Measurements from ENCODE around the gene FANK1. TPM values are rescaled to one million over a fixed set of nuclear protein-coding genes. Genes with fewer than 3 reads are reported as not detected.
"Not testable (repeated sequence)": the region's sequence is repeated elsewhere in the genome, so short reads cannot be mapped to it uniquely, and the experiment has no call there.

The FANK1 gene
- total RNA-seq, 1 donor from 2014 or later = 12.5 TPM

- Histone ChIP-seq H4K20me1 (ENCODE audit: low read depth) (no peaks in the 10 kb centered on the region), H3F3A (ENCODE audit: low read depth) (no peaks in the 10 kb centered on the region), H3K4me3 (no peak overlapping the region), H3K79me2 (ENCODE audit: low read depth) (no peaks in the 10 kb centered on the region), H3K4me1 (no peaks in the 10 kb centered on the region), H3K4me2 (no peak overlapping the region), H3K36me3 (no peaks in the 10 kb centered on the region), H3K27me3 (no peaks in the 10 kb centered on the region), H3K9ac (no peak overlapping the region), H3K9me3 (ENCODE audit: low read depth) (no peaks in the 10 kb centered on the region), H2AFZ (replicated peaks) (no peak overlapping the region), H3K27ac (no peak overlapping the region)
- Mint-ChIP-seq H3K27me3 (ENCODE audit: insufficient read depth, low read depth) (peaks cover 2% of the 10 kb centered on the region), H3K4me3 (no peak overlapping the region), H3K27ac (no peak overlapping the region), H3K4me1 (no peaks in the 10 kb centered on the region), H3K9me3 (peaks cover 2% of the 10 kb centered on the region), H3K36me3 (peaks cover 2% of the 10 kb centered on the region)
- DNase-seq (ENCODE audit: low spot score) = no peak
- TF ChIP-seq EZH2 (IDR thresholded peaks at IDR 0.05) (no peak), EZH2phosphoT487 (IDR thresholded peaks at IDR 0.05) (no peak)
- TF ChIP-seq, protein P1, sequence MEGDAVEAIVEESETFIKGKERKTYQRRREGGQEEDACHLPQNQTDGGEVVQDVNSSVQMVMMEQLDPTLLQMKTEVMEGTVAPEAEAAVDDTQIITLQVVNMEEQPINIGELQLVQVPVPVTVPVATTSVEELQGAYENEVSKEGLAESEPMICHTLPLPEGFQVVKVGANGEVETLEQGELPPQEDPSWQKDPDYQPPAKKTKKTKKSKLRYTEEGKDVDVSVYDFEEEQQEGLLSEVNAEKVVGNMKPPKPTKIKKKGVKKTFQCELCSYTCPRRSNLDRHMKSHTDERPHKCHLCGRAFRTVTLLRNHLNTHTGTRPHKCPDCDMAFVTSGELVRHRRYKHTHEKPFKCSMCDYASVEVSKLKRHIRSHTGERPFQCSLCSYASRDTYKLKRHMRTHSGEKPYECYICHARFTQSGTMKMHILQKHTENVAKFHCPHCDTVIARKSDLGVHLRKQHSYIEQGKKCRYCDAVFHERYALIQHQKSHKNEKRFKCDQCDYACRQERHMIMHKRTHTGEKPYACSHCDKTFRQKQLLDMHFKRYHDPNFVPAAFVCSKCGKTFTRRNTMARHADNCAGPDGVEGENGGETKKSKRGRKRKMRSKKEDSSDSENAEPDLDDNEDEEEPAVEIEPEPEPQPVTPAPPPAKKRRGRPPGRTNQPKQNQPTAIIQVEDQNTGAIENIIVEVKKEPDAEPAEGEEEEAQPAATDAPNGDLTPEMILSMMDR (IDR thresholded peaks at IDR 0.05) = no peak
These were observed 29.9 kb downstream of the FANK1 start for GRCh38 chr10:125926247-125926646.

DNA sequence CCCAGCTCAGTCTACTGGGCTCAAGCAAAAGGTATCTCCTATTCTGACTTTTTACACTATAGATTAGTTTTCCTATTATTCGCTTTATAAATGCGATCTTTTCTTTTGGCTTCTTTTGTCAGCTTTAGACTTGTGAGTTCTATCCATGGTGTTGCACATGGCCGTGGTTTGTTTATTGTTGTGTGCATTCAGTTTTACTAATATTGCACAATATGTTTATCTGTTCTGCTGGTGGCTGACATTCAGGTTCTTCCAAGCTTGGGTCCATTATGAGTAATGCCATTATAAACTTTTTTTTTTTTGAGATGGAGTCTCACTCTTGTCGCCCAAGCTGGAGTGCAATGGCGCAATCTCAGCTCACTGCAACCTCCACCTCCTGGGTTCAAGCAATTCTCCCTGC lies 30.9 kb downstream of the FANK1 start:
- not testable (repeated sequence) for H3K4me1 Mint-ChIP-seq; H3F3A ChIP-seq (ENCODE audit: low read depth); H4K20me1 ChIP-seq (ENCODE audit: low read depth); H3K9me3 ChIP-seq (ENCODE audit: low read depth); H2AFZ ChIP-seq (replicated peaks); H3K9ac ChIP-seq; H3K4me3 Mint-ChIP-seq; H3K27me3 ChIP-seq; H3K4me1 ChIP-seq; H3K9me3 Mint-ChIP-seq; DNase-seq (ENCODE audit: low spot score); H3K27me3 Mint-ChIP-seq (ENCODE audit: insufficient read depth, low read depth); H3K36me3 Mint-ChIP-seq; H3K4me3 ChIP-seq; H3K27ac ChIP-seq; H3K4me2 ChIP-seq; H3K79me2 ChIP-seq (ENCODE audit: low read depth); H3K36me3 ChIP-seq; H3K27ac Mint-ChIP-seq

DNA sequence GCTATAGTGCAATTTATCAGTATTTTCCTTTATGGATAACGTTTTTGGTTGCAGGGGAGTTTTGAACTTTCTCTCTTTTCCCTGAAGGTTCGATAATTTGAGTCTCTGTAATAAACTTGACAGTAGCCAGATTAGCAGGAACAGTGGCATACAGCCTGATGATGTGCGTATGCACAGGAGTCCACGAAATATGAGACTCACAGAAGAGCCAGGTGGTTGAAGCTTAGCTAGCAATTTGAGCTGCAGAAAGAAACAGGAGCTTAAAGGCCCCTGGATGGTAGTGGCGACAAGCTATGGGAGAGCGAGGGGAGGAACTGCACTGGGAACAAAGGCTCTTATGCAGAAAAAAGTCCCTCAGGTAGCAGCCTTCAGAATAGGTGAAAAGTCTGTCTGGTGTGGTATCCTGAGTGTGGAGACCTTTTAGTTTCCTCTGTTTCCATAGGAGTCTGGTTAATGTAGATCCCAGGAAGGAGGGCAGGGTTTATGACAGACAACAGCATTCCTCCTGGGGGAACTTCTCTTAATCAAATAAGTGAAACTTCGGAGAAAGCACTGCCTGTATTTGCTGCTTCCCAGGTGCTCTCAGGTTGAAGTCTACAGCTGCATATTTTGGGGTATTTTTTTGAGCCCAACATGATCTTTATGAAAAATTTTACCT lies 32.7 kb downstream of the FANK1 start:
- peaks cover 2% of the 10 kb centered on the region for H3K36me3 Mint-ChIP-seq
- no peaks in the 10 kb centered on the region for H3K79me2 ChIP-seq (ENCODE audit: low read depth)
- no peaks in the 10 kb centered on the region for H3K4me1 ChIP-seq
- no peaks in the 10 kb centered on the region for H3K4me1 Mint-ChIP-seq
- H3K4me3 ChIP-seq = no peak overlapping the region
- H3K27me3 Mint-ChIP-seq (ENCODE audit: insufficient read depth, low read depth) = peaks cover 2% of the 10 kb centered on the region
- no peak overlapping the region for H3K27ac ChIP-seq
- peaks cover 2% of the 10 kb centered on the region for H3K9me3 Mint-ChIP-seq
- no peak overlapping the region for H2AFZ ChIP-seq (replicated peaks)
- DNase-seq (ENCODE audit: low spot score) = no peak
- H3K9ac ChIP-seq = no peak overlapping the region
- H3K4me3 Mint-ChIP-seq = no peak overlapping the region
- no peak overlapping the region for H3K4me2 ChIP-seq
- H3F3A ChIP-seq (ENCODE audit: low read depth) = no peaks in the 10 kb centered on the region
- no peaks in the 10 kb centered on the region for H3K9me3 ChIP-seq (ENCODE audit: low read depth)
- TF ChIP-seq EZH2 (IDR thresholded peaks at IDR 0.05) (no peak), EZH2phosphoT487 (IDR thresholded peaks at IDR 0.05) (no peak)
- TF ChIP-seq, protein P1 (IDR thresholded peaks at IDR 0.05) = no peak
- no peaks in the 10 kb centered on the region for H4K20me1 ChIP-seq (ENCODE audit: low read depth)
- H3K36me3 ChIP-seq = no peaks in the 10 kb centered on the region
- no peak overlapping the region for H3K27ac Mint-ChIP-seq
- no peaks in the 10 kb centered on the region for H3K27me3 ChIP-seq

DNA sequence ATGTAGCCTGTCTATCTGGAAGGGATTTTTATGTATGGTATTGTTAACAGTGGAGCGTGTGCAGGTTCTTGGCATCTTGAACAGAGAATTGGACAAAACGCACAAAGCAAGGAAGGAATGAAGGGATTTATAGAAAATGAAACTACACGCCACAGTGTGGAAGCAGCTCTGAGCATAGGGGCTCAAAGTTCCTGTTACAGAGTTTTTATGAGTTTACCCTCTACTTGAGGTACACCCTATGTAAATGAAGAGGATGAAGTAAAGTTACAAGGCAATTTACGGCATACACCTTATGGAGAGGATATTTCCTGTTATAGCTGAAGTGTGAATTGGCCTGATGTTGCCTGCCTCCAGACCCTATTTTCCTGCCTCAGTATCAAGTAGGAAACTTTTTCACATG lies 33.3 kb downstream of the FANK1 start:
- peaks cover 2% of the 10 kb centered on the region for H3K4me1 Mint-ChIP-seq
- Histone ChIP-seq H3K4me3 (no peak overlapping the region), H3K9ac (no peak overlapping the region), H3K79me2 (ENCODE audit: low read depth) (no peaks in the 10 kb centered on the region), H3K27ac (no peak overlapping the region), H3K4me1 (no peaks in the 10 kb centered on the region), H3K36me3 (no peaks in the 10 kb centered on the region), H3K27me3 (no peaks in the 10 kb centered on the region), H4K20me1 (ENCODE audit: low read depth) (no peaks in the 10 kb centered on the region), H3K4me2 (no peak overlapping the region), H2AFZ (replicated peaks) (no peak overlapping the region), H3K9me3 (ENCODE audit: low read depth) (no peaks in the 10 kb centered on the region), H3F3A (ENCODE audit: low read depth) (no peaks in the 10 kb centered on the region)
- TF ChIP-seq EZH2phosphoT487 (IDR thresholded peaks at IDR 0.05) (no peak), EZH2 (IDR thresholded peaks at IDR 0.05) (no peak)
- TF ChIP-seq, protein P1 (IDR thresholded peaks at IDR 0.05) = no peak
- H3K27me3 Mint-ChIP-seq (ENCODE audit: insufficient read depth, low read depth) = peaks cover 2% of the 10 kb centered on the region
- peaks cover 2% of the 10 kb centered on the region for H3K9me3 Mint-ChIP-seq
- H3K27ac Mint-ChIP-seq = no peak overlapping the region
- no peak overlapping the region for H3K4me3 Mint-ChIP-seq
- DNase-seq (ENCODE audit: low spot score) = no peak
- peaks cover 2% of the 10 kb centered on the region for H3K36me3 Mint-ChIP-seq

Measured in neural progenitor cell (in vitro differentiated cells).